ENCODE measurements around the gene PCDHB16. TPM values are rescaled to one million over a fixed set of nuclear protein-coding genes. Genes with fewer than 3 reads are reported as not detected.
A peak's percentile ranks its signal among the peaks of the same experiment; 100 is the strongest.
"Not testable (repeated sequence)": the region's sequence is repeated elsewhere in the genome, so short reads cannot be mapped to it uniquely, and the experiment has no call there.

Gene PCDHB16
- total RNA-seq, 1 donor from 2014 or later, result 0.99 TPM

DNA sequence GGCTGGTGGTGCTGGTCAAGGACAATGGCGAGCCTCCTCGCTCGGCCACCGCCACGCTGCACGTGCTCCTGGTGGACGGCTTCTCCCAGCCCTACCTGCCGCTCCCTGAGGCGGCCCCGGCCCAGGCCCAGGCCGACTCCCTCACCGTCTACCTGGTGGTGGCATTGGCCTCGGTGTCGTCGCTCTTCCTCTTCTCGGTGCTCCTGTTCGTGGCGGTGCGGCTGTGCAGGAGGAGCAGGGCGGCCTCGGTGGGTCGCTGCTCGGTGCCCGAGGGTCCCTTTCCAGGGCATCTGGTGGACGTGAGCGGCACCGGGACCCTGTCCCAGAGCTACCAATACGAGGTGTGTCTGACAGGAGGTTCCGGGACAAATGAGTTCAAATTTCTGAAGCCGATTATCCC lies 43.2 kb downstream of the PCDHB16 start:
- DNase-seq (ENCODE audit: low read depth in 2 of 2), result not testable (repeated sequence)

- DNase-seq (ENCODE audit: low read depth in 2 of 2), result peak; percentile 5 to 16
These were observed 52.0 kb downstream of the PCDHB16 start for GRCh38 chr5:141234109-141234667.

Other genes starting within 250 kb of the PCDHB16 start
- gene PCDHAC2, start 215.9 kb upstream of the PCDHB16 start, total RNA-seq, result 0.20 and 0.22 TPM in 2 replicates
- not detected in 2 replicates for gene PCDHB1, start 131.0 kb upstream of the PCDHB16 start, total RNA-seq
- gene PCDHB2, start 87.8 kb upstream of the PCDHB16 start, total RNA-seq, result 1.3 and 2.2 TPM in 2 replicates
- 0.22 and 0.60 TPM in 2 replicates for gene PCDHB3, start 81.9 kb upstream of the PCDHB16 start, total RNA-seq
- 0.20 and 0.22 TPM in 2 replicates for gene PCDHB4, start 60.6 kb upstream of the PCDHB16 start, total RNA-seq
- 0.87 and 1.8 TPM in 2 replicates for gene PCDHB5, start 47.2 kb upstream of the PCDHB16 start, total RNA-seq
- gene PCDHB6, start 32.3 kb upstream of the PCDHB16 start, total RNA-seq, result under 0.01 and 0.20 TPM in 2 replicates
- gene PCDHB7, start 9.7 kb upstream of the PCDHB16 start, total RNA-seq, result 0.44 and 2.4 TPM in 2 replicates
- gene PCDHB8, start 4.6 kb upstream of the PCDHB16 start, total RNA-seq, result 0.40 and 0.44 TPM in 2 replicates
- gene PCDHB9, start 4.8 kb downstream of the PCDHB16 start, total RNA-seq, result 0.22 and 0.40 TPM in 2 replicates
- 0.44 and 1.8 TPM in 2 replicates for gene PCDHB10, start 10.0 kb downstream of the PCDHB16 start, total RNA-seq
- gene PCDHB11, start 17.2 kb downstream of the PCDHB16 start, total RNA-seq, result 0.44 and 1.8 TPM in 2 replicates
- 0.44 and 1.4 TPM in 2 replicates for gene PCDHB12, start 26.3 kb downstream of the PCDHB16 start, total RNA-seq
- gene PCDHB13, start 31.5 kb downstream of the PCDHB16 start, total RNA-seq, result 0.87 and 2.6 TPM in 2 replicates
- gene PCDHB14, start 41.0 kb downstream of the PCDHB16 start, total RNA-seq, result 1.1 and 1.4 TPM in 2 replicates
- gene PCDHB15, start 63.0 kb downstream of the PCDHB16 start, total RNA-seq, result 0.44 and 1.4 TPM in 2 replicates
- gene SLC25A2, start 121.7 kb downstream of the PCDHB16 start, total RNA-seq, result under 0.01 and 0.20 TPM in 2 replicates
- 56.7 and 63.5 TPM in 2 replicates for gene TAF7, start 138.4 kb downstream of the PCDHB16 start, total RNA-seq
- 0.40 and 0.44 TPM in 2 replicates for gene PCDHGA1, start 148.1 kb downstream of the PCDHB16 start, total RNA-seq
- gene PCDHGA2, start 156.4 kb downstream of the PCDHB16 start, total RNA-seq, result 0.65 and 0.79 TPM in 2 replicates
- 0.40 and 0.44 TPM in 2 replicates for gene PCDHGA3, start 161.4 kb downstream of the PCDHB16 start, total RNA-seq
- gene PCDHGB1, start 167.7 kb downstream of the PCDHB16 start, total RNA-seq, result 0.87 and 1.6 TPM in 2 replicates
- 2.0 TPM in 2 replicates for gene PCDHGA4, start 172.6 kb downstream of the PCDHB16 start, total RNA-seq
- gene PCDHGB2, start 177.6 kb downstream of the PCDHB16 start, total RNA-seq, result 1.3 and 1.4 TPM in 2 replicates
- gene PCDHGA5, start 181.8 kb downstream of the PCDHB16 start, total RNA-seq, result 0.44 and 0.60 TPM in 2 replicates
- gene PCDHGB3, start 187.9 kb downstream of the PCDHB16 start, total RNA-seq, result 2.0 and 3.8 TPM in 2 replicates
- gene PCDHGA6, start 191.5 kb downstream of the PCDHB16 start, total RNA-seq, result 1.7 and 2.4 TPM in 2 replicates
- 0.65 and 0.99 TPM in 2 replicates for gene PCDHGA7, start 200.4 kb downstream of the PCDHB16 start, total RNA-seq
- 8.3 and 10.1 TPM in 2 replicates for gene PCDHGB4, start 205.3 kb downstream of the PCDHB16 start, total RNA-seq
- gene PCDHGA8, start 210.2 kb downstream of the PCDHB16 start, total RNA-seq, result 1.1 and 1.2 TPM in 2 replicates
- gene PCDHGB5, start 215.6 kb downstream of the PCDHB16 start, total RNA-seq, result 7.4 and 9.5 TPM in 2 replicates
- gene PCDHGA9, start 220.4 kb downstream of the PCDHB16 start, total RNA-seq, result 0.87 and 2.2 TPM in 2 replicates
- gene PCDHGB6, start 225.6 kb downstream of the PCDHB16 start, total RNA-seq, result 1.3 and 2.4 TPM in 2 replicates
- 2.6 and 5.0 TPM in 2 replicates for gene PCDHGA10, start 230.6 kb downstream of the PCDHB16 start, total RNA-seq
- gene PCDHGB7, start 235.3 kb downstream of the PCDHB16 start, total RNA-seq, result 4.1 and 6.2 TPM in 2 replicates
- 4.1 and 4.4 TPM in 2 replicates for gene PCDHGA11, start 238.7 kb downstream of the PCDHB16 start, total RNA-seq
- 1.8 and 2.8 TPM in 2 replicates for gene PCDHGA12, start 248.1 kb downstream of the PCDHB16 start, total RNA-seq